ENCODE measurements around the gene ZNF581. TPM values are rescaled to one million over a fixed set of nuclear protein-coding genes. Genes with fewer than 3 reads are reported as not detected.

ZNF581 gene
- total RNA-seq, 1 experiment from 2014 or later = 37.1 TPM

DNA sequence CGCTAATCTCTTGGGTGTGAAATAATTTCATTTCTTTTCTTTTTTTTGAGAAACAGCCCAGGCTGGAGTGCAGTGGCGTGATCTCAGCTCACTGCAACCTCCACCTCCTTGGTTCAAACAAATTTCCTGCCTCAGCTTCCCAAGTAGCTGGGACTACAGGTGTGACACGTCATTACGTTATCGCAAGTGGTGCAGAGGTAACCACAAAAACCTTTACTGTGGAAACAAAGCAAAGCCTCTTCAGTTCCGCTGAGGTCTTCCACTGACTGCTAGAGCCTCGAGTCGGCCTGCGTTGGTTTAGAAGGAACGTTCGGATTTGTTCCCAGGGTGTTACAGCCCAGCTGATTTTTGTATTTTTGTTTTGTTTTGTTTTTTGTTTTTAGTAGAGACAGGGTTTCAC is 17.1 kb upstream of the ZNF581 start:
- ChIA-PET POLR2A (ENCODE audit: low non-redundant PET) (no interaction called here), CTCF (no interaction called here)
- BruUV-seq (replicated peaks) = no TSS peak

GRCh38 chr19:55632463-55632834 is 11.0 kb upstream of the ZNF581 start:
- ChIA-PET CTCF (interaction anchor here (0.5 to 2.2 kb wide), 14 partner anchors 8 to 491 kb away, joined by 3 to 21 read pairs (median 5); partner anchors contain the start of genes FIZ1, U2AF2, ZNF628 and ZNF784), POLR2A (ENCODE audit: low non-redundant PET) (interaction anchor here (0.6 kb wide), 1 partner anchor 28 kb away, joined by 6 read pairs; no protein-coding TSS in a partner anchor)
- no peak for TF ChIP-seq EZH2 (IDR thresholded peaks at IDR 0.05; ENCODE audit: borderline replicate concordance, low read depth, low read length, poor library complexity, severe bottlenecking)
- TF ChIP-seq, protein P1, sequence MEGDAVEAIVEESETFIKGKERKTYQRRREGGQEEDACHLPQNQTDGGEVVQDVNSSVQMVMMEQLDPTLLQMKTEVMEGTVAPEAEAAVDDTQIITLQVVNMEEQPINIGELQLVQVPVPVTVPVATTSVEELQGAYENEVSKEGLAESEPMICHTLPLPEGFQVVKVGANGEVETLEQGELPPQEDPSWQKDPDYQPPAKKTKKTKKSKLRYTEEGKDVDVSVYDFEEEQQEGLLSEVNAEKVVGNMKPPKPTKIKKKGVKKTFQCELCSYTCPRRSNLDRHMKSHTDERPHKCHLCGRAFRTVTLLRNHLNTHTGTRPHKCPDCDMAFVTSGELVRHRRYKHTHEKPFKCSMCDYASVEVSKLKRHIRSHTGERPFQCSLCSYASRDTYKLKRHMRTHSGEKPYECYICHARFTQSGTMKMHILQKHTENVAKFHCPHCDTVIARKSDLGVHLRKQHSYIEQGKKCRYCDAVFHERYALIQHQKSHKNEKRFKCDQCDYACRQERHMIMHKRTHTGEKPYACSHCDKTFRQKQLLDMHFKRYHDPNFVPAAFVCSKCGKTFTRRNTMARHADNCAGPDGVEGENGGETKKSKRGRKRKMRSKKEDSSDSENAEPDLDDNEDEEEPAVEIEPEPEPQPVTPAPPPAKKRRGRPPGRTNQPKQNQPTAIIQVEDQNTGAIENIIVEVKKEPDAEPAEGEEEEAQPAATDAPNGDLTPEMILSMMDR (conservative IDR thresholded peaks at IDR 0.05; ENCODE audit: low read depth, low read length) = peak; percentile 80
- Histone ChIP-seq H3K9me3 (ENCODE audit: low read depth, low read length, poor library complexity, severe bottlenecking) (no peaks in the 10 kb centered on the region), H3K27ac (ENCODE audit: low read depth, low read length, poor library complexity, severe bottlenecking) (no peak overlapping the region), H3K4me3 (ENCODE audit: low read depth, low read length, poor library complexity, severe bottlenecking) (no peak overlapping the region), H3K4me1 (ENCODE audit: insufficient read depth, low read length, poor library complexity, severe bottlenecking) (peaks cover 14% of the 10 kb centered on the region), H3K27me3 (replicated peaks; ENCODE audit: insufficient read depth, low read depth, low read length, poor library complexity) (no peaks in the 10 kb centered on the region), H3K36me3 (ENCODE audit: insufficient read depth, low read length, poor library complexity, severe bottlenecking) (no peaks in the 10 kb centered on the region)
- peak; percentile 94 for DNase-seq (ENCODE audit: low spot score)
- intact Hi-C loops (cut with micrococcal nuclease; ENCODE audit: unreplicated experiment) = loop anchor here (2.0 to 5.0 kb wide), 2 partner anchors 176 to 490 kb away; no protein-coding TSS in a partner anchor
- BruUV-seq (replicated peaks) = no TSS peak

More for the DNA sequence above, 17.1 kb upstream of the ZNF581 start:
- no peak overlapping the region for H3K4me3 ChIP-seq (ENCODE audit: low read depth, low read length, poor library complexity, severe bottlenecking)
- DNase-seq (ENCODE audit: low spot score) = no peak
- intact Hi-C loops (cut with micrococcal nuclease; ENCODE audit: unreplicated experiment) = no loop called here
- H3K4me1 ChIP-seq (ENCODE audit: insufficient read depth, low read length, poor library complexity, severe bottlenecking) = peaks cover 5% of the 10 kb centered on the region
- H3K36me3 ChIP-seq (ENCODE audit: insufficient read depth, low read length, poor library complexity, severe bottlenecking) = no peaks in the 10 kb centered on the region
- H3K27me3 ChIP-seq (replicated peaks; ENCODE audit: insufficient read depth, low read depth, low read length, poor library complexity) = no peaks in the 10 kb centered on the region
- TF ChIP-seq EZH2 (IDR thresholded peaks at IDR 0.05; ENCODE audit: borderline replicate concordance, low read depth, low read length, poor library complexity, severe bottlenecking) = no peak
- TF ChIP-seq, protein P1 (conservative IDR thresholded peaks at IDR 0.05; ENCODE audit: low read depth, low read length) = no peak
- H3K9me3 ChIP-seq (ENCODE audit: low read depth, low read length, poor library complexity, severe bottlenecking) = no peaks in the 10 kb centered on the region
- H3K27ac ChIP-seq (ENCODE audit: low read depth, low read length, poor library complexity, severe bottlenecking) = no peak overlapping the region

DNA sequence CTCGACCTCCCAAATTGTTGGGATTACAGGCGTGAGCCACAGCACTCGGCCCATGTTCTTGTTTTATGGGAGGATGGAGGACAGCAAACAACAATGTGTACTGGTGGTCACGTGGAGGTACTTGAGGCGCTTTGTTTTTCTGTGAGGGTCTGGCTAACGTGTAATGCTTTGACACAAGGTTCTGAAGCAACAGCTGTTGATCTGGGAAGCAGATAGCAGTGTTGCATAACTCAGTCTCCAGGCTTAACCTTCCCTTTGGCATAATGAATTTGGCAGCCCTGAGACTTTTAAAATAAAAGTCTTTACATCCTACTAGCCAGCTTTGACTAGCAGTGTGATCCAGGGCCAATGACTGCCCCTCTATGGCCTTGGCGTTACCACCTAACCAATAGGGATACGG is 9.6 kb upstream of the ZNF581 start:
- DNase-seq (ENCODE audit: low spot score) = no peak
- ChIA-PET CTCF (interaction anchor here (0.7 to 1.5 kb wide), 3 partner anchors 9 to 71 kb away, joined by 3 to 13 read pairs (median 5); partner anchors contain the start of gene ZNF784), POLR2A (ENCODE audit: low non-redundant PET) (no interaction called here)
- H3K27me3 ChIP-seq (replicated peaks; ENCODE audit: insufficient read depth, low read depth, low read length, poor library complexity) = no peaks in the 10 kb centered on the region
- H3K36me3 ChIP-seq (ENCODE audit: insufficient read depth, low read length, poor library complexity, severe bottlenecking) = no peaks in the 10 kb centered on the region
- TF ChIP-seq, protein P1 (conservative IDR thresholded peaks at IDR 0.05; ENCODE audit: low read depth, low read length) = no peak
- no peak for TF ChIP-seq EZH2 (IDR thresholded peaks at IDR 0.05; ENCODE audit: borderline replicate concordance, low read depth, low read length, poor library complexity, severe bottlenecking)
- H3K27ac ChIP-seq (ENCODE audit: low read depth, low read length, poor library complexity, severe bottlenecking) = peak overlapping the region; percentile 87
- intact Hi-C loops (cut with micrococcal nuclease; ENCODE audit: unreplicated experiment) = loop anchor here (2.0 to 5.0 kb wide), 2 partner anchors 175 to 492 kb away; no protein-coding TSS in a partner anchor
- peaks cover 14% of the 10 kb centered on the region for H3K4me1 ChIP-seq (ENCODE audit: insufficient read depth, low read length, poor library complexity, severe bottlenecking)
- no peak overlapping the region for H3K4me3 ChIP-seq (ENCODE audit: low read depth, low read length, poor library complexity, severe bottlenecking)
- no peaks in the 10 kb centered on the region for H3K9me3 ChIP-seq (ENCODE audit: low read depth, low read length, poor library complexity, severe bottlenecking)
- no TSS peak for BruUV-seq (replicated peaks)
